HG03045 (cell line): ENCODE results near the gene PIGN.

Experiments
- ATAC-seq: cut with Tn5 transposase; IDR thresholded peaks from one replicate; pipeline ENCODE4 v1.9.1; 2021; ENCODE audit warnings: mild to moderate bottlenecking, moderate library complexity; ENCODE audit not compliant: unreplicated experiment

The PIGN gene

GRCh38 chr18:62023536-62023935 is 163.3 kb downstream of the PIGN start:
- ATAC-seq = no peak

DNA sequence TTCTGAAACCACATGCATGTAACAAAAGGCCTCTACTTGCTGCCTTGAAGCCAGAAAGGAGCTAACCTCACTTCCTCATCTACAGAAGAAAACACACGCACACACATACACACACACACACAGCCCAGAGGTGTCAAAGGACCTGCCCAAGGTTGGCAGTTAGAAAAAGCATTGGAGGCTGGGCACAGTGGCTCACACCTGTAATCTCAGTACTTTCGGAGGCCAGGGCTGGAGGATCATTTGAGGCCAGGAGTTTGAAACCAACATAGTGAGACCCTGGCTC is 168.2 kb downstream of the PIGN start:
- no peak for ATAC-seq

- no peak for ATAC-seq
Observed at GRCh38 chr18:62018034-62018758, 168.7 kb downstream of the PIGN start.

GRCh38 chr18:62017618-62018017 is 169.2 kb downstream of the PIGN start:
- no peak for ATAC-seq

GRCh38 chr18:62011416-62011815 is 175.4 kb downstream of the PIGN start:
- no peak for ATAC-seq

- no peak for ATAC-seq
Observed at GRCh38 chr18:62009521-62009920, 177.3 kb downstream of the PIGN start.

DNA sequence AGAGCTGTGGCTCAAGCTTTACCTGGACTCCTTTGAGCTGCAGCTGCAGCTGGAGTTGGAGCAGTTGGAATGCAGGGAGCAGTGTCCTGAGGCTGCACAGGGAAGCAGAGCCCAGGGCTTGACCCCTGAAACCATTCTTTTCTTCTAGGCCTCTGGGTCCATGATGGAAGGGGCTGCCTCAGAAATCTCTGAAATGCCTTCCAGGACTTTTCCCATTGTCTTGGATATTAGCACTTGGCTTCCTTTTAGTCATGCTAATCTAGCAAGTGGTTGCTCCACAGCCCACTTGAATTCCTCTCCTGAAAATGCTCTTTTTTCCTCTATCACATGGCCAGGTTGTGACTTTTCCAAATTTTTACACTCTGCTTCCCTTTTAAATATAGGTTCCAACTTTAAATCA is 185.5 kb downstream of the PIGN start:
- ATAC-seq = no peak

DNA sequence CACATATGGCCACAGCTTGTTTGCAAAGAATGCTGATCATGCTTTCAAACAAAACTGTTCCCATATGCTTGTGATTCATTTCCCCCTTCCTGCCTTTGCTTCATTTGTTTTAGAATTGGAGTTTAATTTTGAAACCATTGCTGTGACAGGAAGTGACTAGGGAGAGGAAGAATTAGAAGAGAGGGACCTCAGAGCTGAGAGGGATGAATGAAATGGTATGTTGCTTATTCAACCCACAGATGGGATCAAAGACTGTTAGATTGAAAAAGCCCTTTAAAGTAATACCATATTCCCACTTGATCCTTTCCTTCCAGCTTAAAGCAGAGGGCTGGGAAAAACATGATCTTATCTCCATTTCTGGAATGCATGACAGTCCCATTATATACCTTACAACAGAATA is 187.9 kb downstream of the PIGN start:
- ATAC-seq = no peak

GRCh38 chr18:61998335-61998734 is 188.5 kb downstream of the PIGN start:
- ATAC-seq = no peak

DNA sequence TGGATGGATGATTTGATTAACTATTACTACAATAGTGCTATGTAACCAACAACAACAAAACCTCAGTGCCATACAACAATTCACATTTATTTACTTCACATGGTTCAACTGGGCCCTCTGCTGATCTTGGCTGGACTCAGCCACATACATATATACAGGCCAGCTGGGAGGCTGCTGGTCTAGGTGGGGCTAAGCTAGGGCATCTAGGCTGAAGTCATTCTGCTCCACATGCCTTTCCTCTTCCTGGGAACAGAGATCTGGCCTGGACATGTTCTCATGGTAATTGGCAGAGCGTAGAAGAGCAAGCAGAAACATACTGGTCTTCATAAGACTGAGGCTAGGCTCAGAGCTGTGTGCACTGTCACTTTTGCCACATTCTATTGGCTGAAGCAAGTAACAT is 191.2 kb downstream of the PIGN start:
- no peak for ATAC-seq

DNA sequence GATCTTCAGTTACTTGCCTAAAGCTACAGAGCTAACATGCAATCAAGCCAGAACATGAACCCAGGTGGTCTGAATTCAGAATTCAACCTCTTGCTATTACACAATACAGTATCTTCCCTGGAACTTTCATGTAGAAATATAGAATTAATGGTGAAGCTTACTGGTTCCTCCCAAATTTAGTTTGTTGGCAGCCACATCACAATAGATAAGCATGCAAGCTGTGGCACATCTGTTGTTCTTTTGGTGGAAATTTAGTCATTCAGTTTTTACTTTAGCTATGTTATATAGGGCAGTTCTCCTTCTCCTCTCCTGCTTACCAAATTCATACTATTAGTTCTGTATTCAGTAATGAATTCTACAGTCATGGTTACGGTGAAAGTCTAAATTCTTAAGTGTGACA is 193.0 kb downstream of the PIGN start:
- no peak for ATAC-seq

DNA sequence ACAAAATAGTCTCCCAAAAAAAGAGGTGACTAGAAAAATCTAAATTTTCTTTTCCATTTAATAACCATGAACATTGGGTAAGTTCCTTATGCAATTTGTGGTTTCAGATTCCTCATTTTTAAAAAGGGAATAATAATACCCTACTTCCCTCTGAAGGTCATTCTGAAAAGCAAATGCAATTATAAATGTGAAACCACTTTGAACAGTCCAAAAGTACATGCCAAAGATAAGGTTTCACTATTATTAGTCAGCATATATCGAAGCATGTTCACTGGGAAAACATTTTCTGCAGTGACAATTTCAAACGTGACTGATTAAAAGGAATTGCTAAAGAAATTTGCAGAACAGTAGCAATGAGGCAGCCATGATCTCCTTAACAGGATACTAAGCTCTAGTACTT is 193.9 kb downstream of the PIGN start:
- no peak for ATAC-seq

DNA sequence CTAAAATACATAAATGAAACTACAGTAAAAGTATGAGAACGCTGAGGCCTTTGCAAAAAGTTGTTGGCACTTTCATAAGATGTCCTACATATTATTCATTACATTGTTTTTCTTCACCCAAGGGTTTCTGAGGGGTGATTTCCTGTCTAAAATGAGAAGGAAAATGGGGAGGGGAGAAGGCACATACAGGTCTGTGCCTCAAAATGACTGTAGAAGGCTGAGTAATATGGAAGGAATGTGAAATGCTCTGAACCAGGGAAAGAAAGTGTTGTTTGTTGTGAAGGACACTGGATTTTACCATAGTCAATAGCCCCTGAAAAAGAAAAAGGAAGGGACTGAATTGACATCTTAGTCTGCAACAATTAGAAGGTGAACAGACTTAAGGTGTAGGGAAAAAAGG is 194.6 kb downstream of the PIGN start:
- ATAC-seq = no peak

GRCh38 chr18:61991836-61992235 is 195.0 kb downstream of the PIGN start:
- ATAC-seq = no peak

DNA sequence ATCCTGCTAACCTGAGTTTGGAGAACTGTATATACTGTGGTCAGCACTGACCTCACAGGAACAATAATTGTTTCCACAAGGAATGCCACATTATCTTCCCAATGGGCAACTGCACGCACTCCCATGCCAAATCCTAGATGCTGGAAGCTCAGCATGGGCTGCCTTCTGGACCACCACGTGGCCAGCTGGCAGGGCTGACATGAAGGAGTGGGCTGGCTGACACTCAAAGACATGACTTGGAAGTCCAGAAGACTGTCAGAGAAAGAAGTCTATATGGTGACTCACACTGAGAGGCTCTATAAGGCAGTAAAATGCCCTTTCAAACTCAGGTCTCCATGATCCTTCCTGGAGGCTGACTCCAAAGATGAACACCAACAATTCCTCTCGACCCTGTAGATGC is 195.7 kb downstream of the PIGN start:
- no peak for ATAC-seq
